Purkinje cell (primary cell): ENCODE data around the gene VNN1. TPM values are rescaled to one million over a fixed set of nuclear protein-coding genes. Genes with fewer than 3 reads are reported as not detected.

Experiments
- polyA plus RNA-seq: library from polyadenylated mRNA; unstranded; fragments of >200 nt; fragmentation: Nextera tagmentation; gene quantifications from 2 replicates; pipeline ENCODE4 v1.2.1, GENCODE V29; 2014

Gene VNN1, protein sequence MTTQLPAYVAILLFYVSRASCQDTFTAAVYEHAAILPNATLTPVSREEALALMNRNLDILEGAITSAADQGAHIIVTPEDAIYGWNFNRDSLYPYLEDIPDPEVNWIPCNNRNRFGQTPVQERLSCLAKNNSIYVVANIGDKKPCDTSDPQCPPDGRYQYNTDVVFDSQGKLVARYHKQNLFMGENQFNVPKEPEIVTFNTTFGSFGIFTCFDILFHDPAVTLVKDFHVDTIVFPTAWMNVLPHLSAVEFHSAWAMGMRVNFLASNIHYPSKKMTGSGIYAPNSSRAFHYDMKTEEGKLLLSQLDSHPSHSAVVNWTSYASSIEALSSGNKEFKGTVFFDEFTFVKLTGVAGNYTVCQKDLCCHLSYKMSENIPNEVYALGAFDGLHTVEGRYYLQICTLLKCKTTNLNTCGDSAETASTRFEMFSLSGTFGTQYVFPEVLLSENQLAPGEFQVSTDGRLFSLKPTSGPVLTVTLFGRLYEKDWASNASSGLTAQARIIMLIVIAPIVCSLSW
- 1.6 and 2.5 TPM in 2 replicates for polyA plus RNA-seq

DNA sequence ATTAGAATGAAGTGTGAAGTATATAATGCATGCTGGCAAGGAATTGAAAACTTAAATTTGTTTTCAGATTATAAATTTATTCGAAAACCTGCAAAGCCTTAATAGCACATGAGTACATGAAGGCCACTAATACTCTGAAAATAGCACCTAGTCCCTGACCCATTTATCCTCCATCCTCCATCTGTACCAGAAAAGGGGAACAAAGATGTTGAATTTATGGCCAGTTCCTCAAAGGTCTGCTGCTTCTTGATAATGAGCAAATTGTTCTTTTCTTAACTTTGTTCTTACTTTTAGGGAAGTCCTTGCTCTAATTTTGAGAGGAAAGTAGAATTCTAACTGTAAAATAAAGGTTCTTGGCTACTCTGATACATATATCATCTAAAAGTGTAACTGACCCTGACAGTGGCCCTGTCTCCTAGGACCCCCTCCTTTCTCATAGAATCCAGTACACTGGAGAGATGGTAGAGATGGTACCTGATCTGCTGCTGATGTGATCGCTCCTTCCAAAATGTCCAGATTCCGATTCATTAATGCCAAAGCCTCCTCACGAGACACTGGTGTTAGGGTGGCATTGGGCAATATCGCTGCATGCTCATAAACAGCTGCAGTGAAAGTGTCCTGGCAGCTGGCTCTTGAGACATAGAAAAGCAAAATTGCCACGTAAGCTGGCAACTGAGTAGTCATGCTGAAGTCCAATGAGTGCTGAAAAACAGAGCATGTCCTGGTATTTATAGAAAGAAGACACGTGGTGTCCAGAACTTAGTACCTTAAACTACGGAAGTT is at the start of gene VNN1:
Gene VNN1, minus strand, starts transcription at position 704 of the 783 bp plus-strand sequence. Its CDS starts 20 bp downstream, at position 684.

DNA sequence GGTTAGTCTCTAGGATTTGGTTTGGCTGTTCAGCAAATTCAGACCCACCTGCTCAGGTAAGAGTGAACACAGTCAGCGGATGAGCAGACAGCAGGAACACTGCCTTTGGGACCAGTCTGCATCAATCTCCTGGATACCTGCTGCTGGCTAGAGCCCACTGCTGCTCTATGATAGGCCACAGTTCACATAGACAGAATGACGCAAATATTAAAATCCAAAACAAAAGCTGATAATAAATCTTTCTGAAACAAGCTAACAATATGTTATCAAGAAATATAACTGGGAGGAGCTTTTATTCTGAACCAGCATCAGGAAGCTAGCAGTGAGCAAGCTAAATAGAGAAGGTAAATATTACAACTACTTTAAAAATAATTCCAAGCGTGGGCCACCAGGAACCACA is 54.8 kb downstream of the VNN1 start, which contains the start of gene TAAR1:
Gene TAAR1, minus strand, starts transcription at position 101 of the 400 bp plus-strand sequence. CDS start 13,179 bp downstream, outside the sequence.

Other genes with a start within 250 kb of the VNN1 start
- 5.6 and 25.0 TPM in 2 replicates for gene STX7, start 200.9 kb downstream of the VNN1 start, polyA plus RNA-seq
- not detected in 2 replicates for gene TAAR9, start 175.8 kb downstream of the VNN1 start, polyA plus RNA-seq
- gene TAAR8, start 161.4 kb downstream of the VNN1 start, polyA plus RNA-seq: not detected in 2 replicates
- gene TAAR6, start 143.7 kb downstream of the VNN1 start, polyA plus RNA-seq: not detected in 2 replicates
- not detected in 2 replicates for gene TAAR5, start 124.3 kb downstream of the VNN1 start, polyA plus RNA-seq
- not detected in 2 replicates for gene TAAR2, start 89.8 kb downstream of the VNN1 start, polyA plus RNA-seq
- not detected in 2 replicates for gene TAAR1, start 54.9 kb downstream of the VNN1 start, polyA plus RNA-seq
- gene VNN2, start 43.8 kb upstream of the VNN1 start, polyA plus RNA-seq: not detected in 2 replicates
- gene SLC18B1, start 84.6 kb upstream of the VNN1 start, polyA plus RNA-seq: 27.9 and 34.0 TPM in 2 replicates
- gene RPS12, start 100.5 kb upstream of the VNN1 start, polyA plus RNA-seq: 342 and 394 TPM in 2 replicates